ENCODE results near the gene GXYLT1. TPM values are rescaled to one million over a fixed set of nuclear protein-coding genes. Genes with fewer than 3 reads are reported as not detected.

The GXYLT1 gene
- total and polyA plus RNA-seq, 9 of the 15 experiments (the other 6 are each of a cell fraction or from before 2014, with no cell fraction given) = 1.4 to 9.3 (median 5.5) TPM

DNA sequence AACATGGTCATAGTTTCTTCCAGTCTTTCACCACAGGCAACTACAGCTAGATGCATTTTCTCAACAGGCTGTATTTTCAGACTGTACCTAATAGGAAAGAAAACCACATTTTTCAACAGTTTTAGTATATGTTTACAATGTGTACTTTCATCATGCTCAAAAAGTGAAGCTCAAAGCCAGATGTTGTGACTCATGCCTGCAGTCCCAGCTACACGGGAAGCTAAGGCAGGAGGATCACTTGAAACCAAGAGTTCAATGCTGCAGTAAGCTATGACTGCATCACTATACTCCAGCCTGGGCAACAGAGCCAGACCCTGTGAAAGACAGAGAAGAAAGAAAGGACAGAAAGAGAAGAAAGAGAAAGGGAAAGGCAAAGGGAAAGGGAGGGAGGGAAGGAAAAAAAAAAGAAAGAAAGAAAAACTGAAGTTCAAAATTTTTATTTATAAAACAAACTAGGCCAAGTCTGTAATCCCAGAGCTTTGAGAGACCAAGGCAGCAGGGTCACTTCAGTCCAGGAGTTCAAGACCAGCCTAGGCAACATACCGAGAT is 25.5 kb downstream of the GXYLT1 start:
- Histone ChIP-seq H3K4me2 (ENCODE audit: insufficient read depth, low read length) (no peak overlapping the region), H3K9me3 (replicated peaks; ENCODE audit: control insufficient read depth, insufficient read depth, low read depth, low read length) (no peaks in the 10 kb centered on the region), H2AFZ (ENCODE audit: low read depth, low read length) (no peak overlapping the region), H3K4me3 (no peak overlapping the region), H3K79me2 (ENCODE audit: control insufficient read depth, insufficient read depth, low read length) (no peaks in the 10 kb centered on the region), H3K9ac (ENCODE audit: insufficient read depth in 1 of 2, low read depth in 2 of 2, low read length in 2 of 2) (no peak overlapping the region), H3K9me1 (ENCODE audit: control insufficient read depth, insufficient read depth, low read length) (peaks cover 2% of the 10 kb centered on the region), H3K27ac (ENCODE audit: extremely low read depth, low read depth, low read length) (no peak overlapping the region), H3K36me3 (ENCODE audit: control insufficient read depth, insufficient read depth, low read length) (peaks cover 6% of the 10 kb centered on the region; the same call in 1 of the 3 replicates), H4K20me1 (replicated peaks; ENCODE audit: control insufficient read depth, insufficient read depth, low read length) (no peaks in the 10 kb centered on the region), H3K27me3 (ENCODE audit: control insufficient read depth in 2 of 2, insufficient read depth in 2 of 2, low read length in 2 of 2) (no peaks in the 10 kb centered on the region), H3K4me1 (replicated peaks in 1 of 2; ENCODE audit: control insufficient read depth in 2 of 2, insufficient read depth in 2 of 2, low read length in 2 of 2) (no peaks in the 10 kb centered on the region)
- ATAC-seq = no peak
- BruUV-seq (replicated peaks) = no TSS peak
- no peak for DNase-seq (ENCODE audit: extremely low read depth in 1 of 4, low spot score in 3 of 4)
- in situ Hi-C loops (cut with MboI) (no loop called here), intact Hi-C loops (cut with micrococcal nuclease) (no loop called here)
- 24% methylated on average over 2 of the region's 2 CpGs for WGBS (ENCODE audit: insufficient coverage, low coverage, missing lambda C conversion rate)
- FAIRE-seq = no peak
- ChIA-PET POLR2A (interaction anchor here (0.7 to 1.3 kb wide), 2 partner anchors 9 to 40 kb away, joined by 3 read pairs; no protein-coding TSS in a partner anchor), CTCF (ENCODE audit: low intra/inter-chr PET ratio) (no interaction called here)
- TF ChIP-seq SUPT5H (IDR thresholded peaks at IDR 0.05) (no peak), ZNF121 (CRISPR knock-in tag; conservative IDR thresholded peaks at IDR 0.05) (0 out of 2 replicates have a peak, but pooled peaks have one; percentile 6)

DNA sequence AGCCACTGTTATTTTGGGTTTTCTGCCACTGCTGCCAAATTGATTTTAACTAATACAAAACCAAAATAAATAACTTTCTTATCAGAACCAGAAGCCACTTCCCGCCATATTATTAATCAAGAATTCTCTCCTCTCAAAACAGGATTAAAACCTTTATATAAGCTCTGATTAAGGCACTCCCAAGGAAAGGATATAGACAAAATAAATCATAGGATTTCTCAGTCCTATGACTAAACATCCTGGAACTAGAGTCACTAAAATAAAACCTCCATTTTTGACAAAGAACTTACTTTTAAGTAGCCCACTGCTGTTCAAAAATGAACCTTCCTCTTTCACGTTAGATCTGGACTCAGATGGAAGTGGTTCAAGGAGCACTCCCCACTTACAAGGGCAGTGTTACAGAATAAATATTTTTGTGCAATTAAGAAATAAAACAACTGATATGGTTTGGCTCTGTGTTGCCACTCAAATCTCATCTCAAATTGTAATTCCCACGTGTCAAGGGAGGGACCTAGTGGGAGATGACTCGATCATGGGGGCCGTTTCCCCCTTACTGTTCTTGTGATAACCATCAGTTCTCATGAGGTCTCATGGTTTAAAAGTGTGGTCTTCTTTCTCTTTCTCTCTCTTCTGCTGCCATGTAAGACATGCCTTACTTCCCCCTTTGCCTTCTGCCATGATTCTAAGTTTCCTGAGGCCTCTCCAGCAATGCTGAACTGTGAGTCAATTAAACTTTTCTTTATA is 26.4 kb downstream of the GXYLT1 start:
- FAIRE-seq (no peak), DNase-seq (ENCODE audit: extremely low read depth in 1 of 4, low spot score in 3 of 4) (no peak), ATAC-seq (no peak)
- WGBS (ENCODE audit: insufficient coverage, low coverage, missing lambda C conversion rate) = 74% methylated on average over 5 of the region's 5 CpGs
- peaks cover 6% of the 10 kb centered on the region; the same call in 1 of the 3 replicates for H3K36me3 ChIP-seq (ENCODE audit: control insufficient read depth, insufficient read depth, low read length)
- no peak overlapping the region for H3K27ac ChIP-seq (ENCODE audit: extremely low read depth, low read depth, low read length)
- no peak overlapping the region for H2AFZ ChIP-seq (ENCODE audit: low read depth, low read length)
- ChIA-PET CTCF (ENCODE audit: low intra/inter-chr PET ratio) (no interaction called here), POLR2A (interaction anchor here (0.7 to 1.3 kb wide), 3 partner anchors 10 to 41 kb away, joined by 3 read pairs; no protein-coding TSS in a partner anchor)
- no peak overlapping the region for H3K9ac ChIP-seq (ENCODE audit: insufficient read depth in 1 of 2, low read depth in 2 of 2, low read length in 2 of 2)
- peaks cover 2% of the 10 kb centered on the region for H3K9me1 ChIP-seq (ENCODE audit: control insufficient read depth, insufficient read depth, low read length)
- no peaks in the 10 kb centered on the region for H4K20me1 ChIP-seq (replicated peaks; ENCODE audit: control insufficient read depth, insufficient read depth, low read length)
- H3K4me2 ChIP-seq (ENCODE audit: insufficient read depth, low read length) = no peak overlapping the region
- no peak overlapping the region for H3K4me3 ChIP-seq
- H3K4me1 ChIP-seq (replicated peaks in 1 of 2; ENCODE audit: control insufficient read depth in 2 of 2, insufficient read depth in 2 of 2, low read length in 2 of 2) = no peaks in the 10 kb centered on the region
- BruUV-seq (replicated peaks) = no TSS peak
- no peaks in the 10 kb centered on the region for H3K79me2 ChIP-seq (ENCODE audit: control insufficient read depth, insufficient read depth, low read length)
- H3K27me3 ChIP-seq (ENCODE audit: control insufficient read depth in 2 of 2, insufficient read depth in 2 of 2, low read length in 2 of 2) = no peaks in the 10 kb centered on the region
- no peaks in the 10 kb centered on the region for H3K9me3 ChIP-seq (replicated peaks; ENCODE audit: control insufficient read depth, insufficient read depth, low read depth, low read length)
- in situ Hi-C loops (cut with MboI) = no loop called here
- intact Hi-C loops (cut with micrococcal nuclease) = no loop called here
- TF ChIP-seq, protein P1, sequence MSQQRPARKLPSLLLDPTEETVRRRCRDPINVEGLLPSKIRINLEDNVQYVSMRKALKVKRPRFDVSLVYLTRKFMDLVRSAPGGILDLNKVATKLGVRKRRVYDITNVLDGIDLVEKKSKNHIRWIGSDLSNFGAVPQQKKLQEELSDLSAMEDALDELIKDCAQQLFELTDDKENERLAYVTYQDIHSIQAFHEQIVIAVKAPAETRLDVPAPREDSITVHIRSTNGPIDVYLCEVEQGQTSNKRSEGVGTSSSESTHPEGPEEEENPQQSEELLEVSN (IDR thresholded peaks at IDR 0.05; ENCODE audit: borderline replicate concordance in 1 of 2, extremely low read depth in 1 of 2, insufficient read depth in 1 of 2, insufficient read length in 1 of 2, low read depth in 1 of 2, low read length in 1 of 2, poor library complexity in 1 of 2, severe bottlenecking in 1 of 2) = no peak
- TF ChIP-seq, protein P2, sequence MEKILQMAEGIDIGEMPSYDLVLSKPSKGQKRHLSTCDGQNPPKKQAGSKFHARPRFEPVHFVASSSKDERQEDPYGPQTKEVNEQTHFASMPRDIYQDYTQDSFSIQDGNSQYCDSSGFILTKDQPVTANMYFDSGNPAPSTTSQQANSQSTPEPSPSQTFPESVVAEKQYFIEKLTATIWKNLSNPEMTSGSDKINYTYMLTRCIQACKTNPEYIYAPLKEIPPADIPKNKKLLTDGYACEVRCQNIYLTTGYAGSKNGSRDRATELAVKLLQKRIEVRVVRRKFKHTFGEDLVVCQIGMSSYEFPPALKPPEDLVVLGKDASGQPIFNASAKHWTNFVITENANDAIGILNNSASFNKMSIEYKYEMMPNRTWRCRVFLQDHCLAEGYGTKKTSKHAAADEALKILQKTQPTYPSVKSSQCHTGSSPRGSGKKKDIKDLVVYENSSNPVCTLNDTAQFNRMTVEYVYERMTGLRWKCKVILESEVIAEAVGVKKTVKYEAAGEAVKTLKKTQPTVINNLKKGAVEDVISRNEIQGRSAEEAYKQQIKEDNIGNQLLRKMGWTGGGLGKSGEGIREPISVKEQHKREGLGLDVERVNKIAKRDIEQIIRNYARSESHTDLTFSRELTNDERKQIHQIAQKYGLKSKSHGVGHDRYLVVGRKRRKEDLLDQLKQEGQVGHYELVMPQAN (IDR thresholded peaks at IDR 0.05; ENCODE audit: borderline replicate concordance) = no peak
- TF ChIP-seq SLC30A9 (CRISPR knock-in tag; IDR thresholded peaks at IDR 0.05) (no peak), ZBTB1 (CRISPR knock-in tag; IDR thresholded peaks at IDR 0.05; ENCODE audit: borderline replicate concordance, low read depth) (no peak), ZNF717 (CRISPR knock-in tag; IDR thresholded peaks at IDR 0.05) (no peak)
- TF ChIP-seq, protein P3, sequence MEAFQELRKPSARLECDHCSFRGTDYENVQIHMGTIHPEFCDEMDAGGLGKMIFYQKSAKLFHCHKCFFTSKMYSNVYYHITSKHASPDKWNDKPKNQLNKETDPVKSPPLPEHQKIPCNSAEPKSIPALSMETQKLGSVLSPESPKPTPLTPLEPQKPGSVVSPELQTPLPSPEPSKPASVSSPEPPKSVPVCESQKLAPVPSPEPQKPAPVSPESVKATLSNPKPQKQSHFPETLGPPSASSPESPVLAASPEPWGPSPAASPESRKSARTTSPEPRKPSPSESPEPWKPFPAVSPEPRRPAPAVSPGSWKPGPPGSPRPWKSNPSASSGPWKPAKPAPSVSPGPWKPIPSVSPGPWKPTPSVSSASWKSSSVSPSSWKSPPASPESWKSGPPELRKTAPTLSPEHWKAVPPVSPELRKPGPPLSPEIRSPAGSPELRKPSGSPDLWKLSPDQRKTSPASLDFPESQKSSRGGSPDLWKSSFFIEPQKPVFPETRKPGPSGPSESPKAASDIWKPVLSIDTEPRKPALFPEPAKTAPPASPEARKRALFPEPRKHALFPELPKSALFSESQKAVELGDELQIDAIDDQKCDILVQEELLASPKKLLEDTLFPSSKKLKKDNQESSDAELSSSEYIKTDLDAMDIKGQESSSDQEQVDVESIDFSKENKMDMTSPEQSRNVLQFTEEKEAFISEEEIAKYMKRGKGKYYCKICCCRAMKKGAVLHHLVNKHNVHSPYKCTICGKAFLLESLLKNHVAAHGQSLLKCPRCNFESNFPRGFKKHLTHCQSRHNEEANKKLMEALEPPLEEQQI (IDR thresholded peaks at IDR 0.05) = no peak
